CD4-positive, CD25-positive, alpha-beta regulatory T cell (primary cell): Measurements from ENCODE around the gene OMP. TPM values are rescaled to one million over a fixed set of nuclear protein-coding genes. Genes with fewer than 3 reads are reported as not detected.

Experiments used
- ATAC-seq, 2 donors: fragments of 150-1000 bp; cut with Tn5 transposase; one replicate each; pipeline ENCODE4 v1.10.0; 2021; ENCODE audit warnings: low read depth in 2 of 2, moderate number of reproducible peaks in 2 of 2, moderate library complexity in 1 of 2
- DNase-seq, 3 donors: peaks; one replicate each; pipeline versions ENCODE4 v3.0.0 to v3.0.0-alpha.2; 2012 to 2022; ENCODE audit warnings: mixed read lengths in 1 of 3
- H3K27ac ChIP-seq: one replicate; pipeline ENCODE4 v1.7.0; 2013; ENCODE audit warnings: mild to moderate bottlenecking, low read length; ENCODE audit not compliant: insufficient read depth, poor library complexity, severe bottlenecking
- H3K27me3 ChIP-seq: one replicate; pipeline ENCODE4 v1.7.0; 2013; ENCODE audit warnings: low read length; ENCODE audit not compliant: control insufficient read depth, insufficient read depth
- H3K36me3 ChIP-seq: one replicate; pipeline ENCODE4 v1.7.0; 2013; ENCODE audit warnings: mild to moderate bottlenecking, low read length, moderate library complexity; ENCODE audit not compliant: control insufficient read depth, insufficient read depth
- H3K4me1 ChIP-seq: 2 replicates; pipeline ENCODE4 v1.7.0; 2013; ENCODE audit warnings: mild to moderate bottlenecking, low read length; ENCODE audit not compliant: insufficient read depth, control insufficient read depth, poor library complexity, severe bottlenecking
- H3K4me3 ChIP-seq: one replicate; pipeline ENCODE4 v1.7.0; 2013; ENCODE audit warnings: low read depth, mild to moderate bottlenecking, low read length, moderate library complexity
- H3K9me3 ChIP-seq, 2 experiments: 1 replicate in 1 of 2; 2 replicates in 1 of 2; pipeline ENCODE4 v1.7.0; 2013; ENCODE audit warnings: low read length in 2 of 2, mild to moderate bottlenecking in 1 of 2, moderate library complexity in 1 of 2; ENCODE audit not compliant: control insufficient read depth in 2 of 2
- H3K27ac Mint-ChIP-seq, 3 donors: one replicate each; pipeline ENCODE4 v1.8.0; 2020 to 2022; ENCODE audit warnings: mild to moderate bottlenecking in 3 of 3, mixed read lengths in 3 of 3, moderate library complexity in 2 of 3
- H3K27me3 Mint-ChIP-seq: one replicate; pipeline ENCODE4 v1.8.0; 2022; ENCODE audit warnings: mild to moderate bottlenecking, mixed read lengths
- H3K36me3 Mint-ChIP-seq: one replicate; pipeline ENCODE4 v1.8.0; 2020; ENCODE audit warnings: mixed read lengths
- H3K4me1 Mint-ChIP-seq, 4 donors: one replicate each; pipeline ENCODE4 v1.8.0; 2020 to 2022; ENCODE audit warnings: mixed read lengths in 4 of 4, mild to moderate bottlenecking in 1 of 4
- H3K4me3 Mint-ChIP-seq, 4 donors: one replicate each; pipeline ENCODE4 v1.8.0; 2020 to 2022; ENCODE audit warnings: mild to moderate bottlenecking in 4 of 4, mixed read lengths in 4 of 4, moderate library complexity in 3 of 4
- H3K9me3 Mint-ChIP-seq, 7 donors: one replicate each; pipeline ENCODE4 v1.8.0; 2020 to 2022; ENCODE audit warnings: mixed read lengths in 7 of 7, mild to moderate bottlenecking in 3 of 7, moderate library complexity in 2 of 7
- polyA plus RNA-seq, 4 donors: library from polyadenylated mRNA; unstranded; fragments of 300-500 nt; fragmentation: Illumina TruSeq; gene quantifications; one replicate each; pipeline ENCODE4 v1.2.3, GENCODE V29; 2021
- total RNA-seq: library from RNA; stranded (reverse); gene quantifications from one replicate; pipeline ENCODE4 v1.2.3, GENCODE V29; 2022

OMP gene
- total and polyA plus RNA-seq, 5 donors from 2014 or later = not detected

DNA sequence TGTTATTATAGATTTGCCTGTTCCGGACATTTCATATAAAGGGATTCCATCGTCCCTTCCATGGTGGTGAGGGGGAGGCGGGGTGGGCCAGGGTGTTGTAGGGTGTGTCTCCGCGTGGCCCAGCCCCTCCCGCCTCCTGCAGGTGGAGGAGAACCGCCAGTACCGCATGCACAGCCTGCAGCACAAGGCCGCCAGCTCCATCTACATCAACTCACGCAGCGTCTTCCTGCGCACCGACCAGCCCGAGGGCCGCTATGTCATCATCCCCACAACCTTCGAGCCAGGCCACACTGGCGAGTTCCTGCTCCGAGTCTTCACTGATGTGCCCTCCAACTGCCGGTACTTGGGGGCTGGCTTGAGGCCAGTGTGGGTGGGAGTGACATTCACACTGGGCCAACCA, 17.9 kb downstream of the OMP start:
- no peaks in the 10 kb centered on the region for H3K4me1 Mint-ChIP-seq
- Histone ChIP-seq H3K27me3 (no peaks in the 10 kb centered on the region), H3K4me1 (no peaks in the 10 kb centered on the region), H3K27ac (no peak overlapping the region), H3K4me3 (no peak overlapping the region), H3K9me3 (no peaks in the 10 kb centered on the region), H3K36me3 (no peaks in the 10 kb centered on the region)
- H3K27ac Mint-ChIP-seq = peak overlapping the region in 1 of 3 donors; percentile 10
- ATAC-seq = no peak
- H3K4me3 Mint-ChIP-seq = no peak overlapping the region
- H3K36me3 Mint-ChIP-seq = peaks cover 5% of the 10 kb centered on the region
- DNase-seq = no peak
- peaks cover 0 to 1% (median 0%) of the 10 kb centered on the region in 7 donors for H3K9me3 Mint-ChIP-seq
- H3K27me3 Mint-ChIP-seq = peaks cover 7% of the 10 kb centered on the region

DNA sequence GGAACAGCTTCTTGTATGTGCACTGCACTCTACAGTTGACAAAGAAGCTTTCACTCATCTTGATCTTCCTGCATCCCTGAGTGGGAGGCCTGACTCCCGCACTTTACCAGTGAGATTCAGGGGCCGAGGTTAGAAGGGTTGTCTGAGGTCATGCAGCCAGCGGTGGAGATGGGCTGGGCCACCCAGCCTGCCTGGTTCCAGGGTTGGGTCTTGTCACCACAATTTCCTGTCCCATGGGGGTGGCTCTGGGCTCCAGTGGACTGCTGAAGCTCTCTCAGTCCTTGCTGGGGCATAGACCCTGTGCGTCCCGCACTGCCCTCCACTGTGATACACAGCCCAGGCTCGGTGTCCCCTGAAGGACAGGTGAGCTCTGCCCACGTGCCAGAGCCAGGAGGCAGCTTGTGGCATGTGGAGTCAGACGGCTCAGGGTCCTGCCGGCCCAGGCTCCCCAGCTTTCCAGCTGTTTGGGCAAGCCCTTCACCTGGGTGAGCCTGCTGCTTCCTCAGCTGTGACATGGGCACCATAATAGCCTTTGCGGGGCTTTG, 18.5 kb downstream of the OMP start:
- H3K27ac ChIP-seq = no peak overlapping the region
- no peaks in the 10 kb centered on the region for H3K4me1 ChIP-seq
- H3K4me1 Mint-ChIP-seq = no peaks in the 10 kb centered on the region
- H3K36me3 ChIP-seq = no peaks in the 10 kb centered on the region
- DNase-seq (no peak), ATAC-seq (no peak)
- H3K9me3 ChIP-seq = no peaks in the 10 kb centered on the region
- H3K4me3 ChIP-seq = no peak overlapping the region
- no peak overlapping the region for H3K4me3 Mint-ChIP-seq
- peaks cover 5% of the 10 kb centered on the region for H3K36me3 Mint-ChIP-seq
- peak overlapping the region in 1 of 3 donors; percentile 10 for H3K27ac Mint-ChIP-seq
- peaks cover 7% of the 10 kb centered on the region for H3K27me3 Mint-ChIP-seq
- H3K27me3 ChIP-seq = no peaks in the 10 kb centered on the region
- peaks cover 0 to 1% (median 0%) of the 10 kb centered on the region in 7 donors for H3K9me3 Mint-ChIP-seq

DNA sequence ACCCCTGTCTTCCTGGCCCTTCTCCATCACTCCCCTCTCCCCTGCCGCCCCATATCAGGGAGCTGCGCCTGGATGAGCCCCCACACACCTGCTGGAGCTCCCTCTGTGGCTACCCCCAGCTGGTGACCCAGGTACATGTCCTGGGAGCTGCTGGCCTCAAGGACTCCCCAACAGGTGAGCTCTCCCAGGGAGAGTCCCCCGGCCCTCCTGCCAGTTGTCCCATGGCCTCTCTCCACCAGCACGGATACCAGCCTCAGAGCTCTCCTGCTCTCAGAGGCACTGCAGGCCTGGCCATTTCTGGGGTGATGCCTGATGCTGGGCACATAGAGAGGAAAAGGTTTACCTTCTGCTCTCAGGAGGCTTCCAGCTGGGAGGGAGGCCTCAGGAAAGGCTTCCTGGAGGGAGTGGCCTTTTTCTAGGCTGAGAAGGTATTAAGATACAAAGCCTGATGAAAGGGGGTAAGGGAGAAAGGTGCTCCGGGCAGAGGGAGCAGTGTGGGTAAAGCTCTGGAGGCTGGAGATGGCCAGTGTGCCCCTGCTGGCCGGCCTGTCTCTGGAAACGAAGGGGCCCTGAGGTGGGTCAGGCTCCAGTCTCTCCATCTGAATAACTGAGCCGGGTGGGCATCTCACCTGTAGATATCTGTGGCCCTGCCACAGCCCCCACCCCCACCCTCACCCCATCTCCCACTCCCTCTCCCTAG, 19.4 kb downstream of the OMP start:
- DNase-seq (no peak), ATAC-seq (no peak)
- H3K27me3 Mint-ChIP-seq = peaks cover 7% of the 10 kb centered on the region
- H3K4me1 ChIP-seq = peaks cover 2% of the 10 kb centered on the region
- H3K27me3 ChIP-seq = no peaks in the 10 kb centered on the region
- no peak overlapping the region for H3K27ac ChIP-seq
- peaks cover 0 to 3% (median 0%) of the 10 kb centered on the region in 4 donors for H3K4me1 Mint-ChIP-seq
- H3K9me3 Mint-ChIP-seq = peaks cover 0 to 1% (median 0%) of the 10 kb centered on the region in 7 donors
- no peak overlapping the region for H3K27ac Mint-ChIP-seq
- H3K36me3 Mint-ChIP-seq = peaks cover 5% of the 10 kb centered on the region
- H3K4me3 Mint-ChIP-seq = no peak overlapping the region
- no peaks in the 10 kb centered on the region for H3K9me3 ChIP-seq
- no peak overlapping the region for H3K4me3 ChIP-seq
- H3K36me3 ChIP-seq = no peaks in the 10 kb centered on the region

DNA sequence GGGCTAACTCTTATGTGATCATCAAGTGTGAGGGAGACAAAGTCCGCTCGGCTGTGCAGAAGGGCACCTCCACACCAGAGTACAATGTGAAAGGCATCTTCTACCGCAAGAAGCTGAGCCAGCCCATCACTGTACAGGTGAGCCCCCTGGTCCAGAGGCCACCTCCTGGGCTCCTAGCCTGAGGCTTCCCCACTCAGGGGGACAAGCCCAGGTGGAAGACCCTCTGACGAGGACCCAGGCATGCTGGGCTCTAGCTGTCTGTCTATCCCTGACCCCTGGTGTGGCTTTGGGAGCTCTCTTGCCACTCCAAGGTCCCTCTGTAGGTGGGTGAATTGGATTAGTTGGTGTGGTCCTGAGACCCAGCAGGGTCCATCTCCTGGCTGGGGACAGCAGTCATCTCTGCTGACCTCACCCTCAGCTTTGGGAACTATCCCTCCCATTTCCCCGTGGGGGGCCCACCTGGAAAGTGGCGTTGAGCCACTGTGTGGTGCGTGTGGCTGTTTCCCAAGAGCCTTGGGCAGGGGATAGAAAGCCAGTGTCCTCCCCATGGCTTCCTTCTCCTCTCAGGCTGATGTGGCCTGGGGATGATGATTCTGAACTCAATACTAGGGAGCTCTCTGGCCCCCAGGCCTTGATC, 20.1 kb downstream of the OMP start:
- Mint-ChIP-seq H3K36me3 (peaks cover 5% of the 10 kb centered on the region), H3K27me3 (peaks cover 7% of the 10 kb centered on the region), H3K4me1 (peaks cover 0 to 8% (median 0%) of the 10 kb centered on the region in 4 donors), H3K4me3 (no peak overlapping the region), H3K27ac (no peak overlapping the region), H3K9me3 (peaks cover 0 to 1% (median 0%) of the 10 kb centered on the region in 7 donors)
- Histone ChIP-seq H3K4me1 (peaks cover 9% of the 10 kb centered on the region), H3K4me3 (no peak overlapping the region), H3K9me3 (no peaks in the 10 kb centered on the region), H3K36me3 (no peaks in the 10 kb centered on the region), H3K27ac (no peak overlapping the region), H3K27me3 (no peaks in the 10 kb centered on the region)
- DNase-seq (no peak), ATAC-seq (no peak)

DNA sequence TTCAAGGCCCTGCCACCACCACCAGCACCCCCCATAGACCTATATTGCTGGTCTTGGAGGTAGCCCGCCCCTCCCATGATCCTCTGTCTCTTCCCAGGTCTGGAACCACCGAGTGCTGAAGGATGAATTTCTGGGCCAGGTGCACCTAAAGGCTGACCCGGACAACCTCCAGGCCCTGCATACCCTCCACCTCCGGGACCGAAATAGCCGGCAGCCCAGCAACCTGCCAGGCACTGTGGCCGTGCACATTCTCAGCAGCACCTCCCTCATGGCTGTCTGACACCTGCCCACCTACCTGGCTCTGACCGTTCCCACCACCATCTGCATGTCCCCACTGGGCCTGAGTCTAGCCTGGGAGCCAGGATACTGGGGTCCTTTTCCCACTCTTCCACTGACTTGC, 21.0 kb downstream of the OMP start:
- H3K4me1 Mint-ChIP-seq = peaks cover 0 to 12% (median 0%) of the 10 kb centered on the region in 4 donors
- peaks cover 7% of the 10 kb centered on the region for H3K27me3 Mint-ChIP-seq
- ATAC-seq = no peak

DNA sequence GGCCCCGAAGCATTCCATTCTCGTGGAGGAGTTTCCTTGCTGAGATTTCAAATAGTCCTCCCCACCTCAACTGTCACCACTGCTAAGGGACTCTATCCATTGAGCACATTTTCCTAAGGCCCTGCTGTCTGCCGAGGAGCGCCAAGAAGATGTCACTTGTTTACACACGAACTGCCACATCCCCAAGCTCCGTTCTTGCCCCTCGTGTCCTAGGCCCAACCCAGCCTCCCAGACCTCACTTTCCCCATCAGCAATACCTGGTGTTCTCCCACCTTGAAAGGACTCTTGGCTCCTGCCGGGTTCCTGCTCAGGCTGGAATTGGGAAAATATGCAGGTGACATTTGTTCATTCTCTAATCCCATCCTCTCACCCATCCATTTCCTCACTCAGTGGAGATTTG, 21.4 kb downstream of the OMP start:
- H3K9me3 Mint-ChIP-seq = peaks cover 0 to 1% (median 0%) of the 10 kb centered on the region in 7 donors
- H3K4me3 ChIP-seq = no peak overlapping the region

More for the DNA sequence above, 21.0 kb downstream of the OMP start:
- Mint-ChIP-seq H3K27ac (no peak overlapping the region), H3K9me3 (peaks cover 0 to 1% (median 0%) of the 10 kb centered on the region in 7 donors), H3K36me3 (peaks cover 5% of the 10 kb centered on the region), H3K4me3 (no peak overlapping the region)
- no peak overlapping the region for H3K4me3 ChIP-seq
- no peak for DNase-seq
- H3K27ac ChIP-seq = no peak overlapping the region
- no peaks in the 10 kb centered on the region for H3K27me3 ChIP-seq
- H3K9me3 ChIP-seq = no peaks in the 10 kb centered on the region
- no peaks in the 10 kb centered on the region for H3K36me3 ChIP-seq
- peaks cover 11% of the 10 kb centered on the region for H3K4me1 ChIP-seq

DNA sequence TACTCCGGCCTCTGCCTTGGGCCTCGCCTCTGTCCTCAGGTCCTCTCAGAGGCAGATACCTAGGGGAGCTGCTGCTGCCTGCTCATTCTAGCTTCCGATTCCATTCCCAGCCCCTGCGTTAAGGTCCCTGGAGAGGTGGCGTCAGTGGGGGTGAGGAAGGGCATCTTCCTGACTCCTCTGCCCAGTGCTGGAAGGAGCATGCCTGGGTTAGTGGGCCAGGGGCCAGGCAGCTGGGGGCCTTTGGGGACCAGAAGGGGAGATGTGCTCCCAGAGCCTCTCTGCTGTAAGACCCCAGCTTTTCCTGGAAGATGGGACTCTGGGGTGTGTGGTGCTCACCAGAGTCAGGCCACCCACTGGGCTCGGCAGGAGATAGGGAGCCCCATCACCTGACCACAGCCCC, 21.8 kb downstream of the OMP start:
- ATAC-seq = no peak
- no peak overlapping the region for H3K4me3 Mint-ChIP-seq
- H3K4me3 ChIP-seq = no peak overlapping the region

More for the DNA sequence above, 21.4 kb downstream of the OMP start:
- H3K4me1 ChIP-seq = peaks cover 11% of the 10 kb centered on the region
- H3K9me3 ChIP-seq = no peaks in the 10 kb centered on the region
- H3K27ac ChIP-seq = no peak overlapping the region
- no peak for ATAC-seq
- Mint-ChIP-seq H3K36me3 (peaks cover 5% of the 10 kb centered on the region), H3K27me3 (peaks cover 7% of the 10 kb centered on the region), H3K4me1 (peaks cover 0 to 12% (median 0%) of the 10 kb centered on the region in 4 donors), H3K4me3 (no peak overlapping the region), H3K27ac (no peak overlapping the region)
- no peaks in the 10 kb centered on the region for H3K36me3 ChIP-seq
- DNase-seq = no peak
- H3K27me3 ChIP-seq = no peaks in the 10 kb centered on the region

More for the DNA sequence above, 21.8 kb downstream of the OMP start:
- Mint-ChIP-seq H3K4me1 (peaks cover 0 to 12% (median 0%) of the 10 kb centered on the region in 4 donors), H3K27me3 (peaks cover 9% of the 10 kb centered on the region), H3K9me3 (peaks cover 0 to 1% (median 0%) of the 10 kb centered on the region in 7 donors), H3K27ac (no peak overlapping the region), H3K36me3 (peaks cover 5% of the 10 kb centered on the region)
- Histone ChIP-seq H3K36me3 (no peaks in the 10 kb centered on the region), H3K27ac (no peak overlapping the region), H3K9me3 (no peaks in the 10 kb centered on the region), H3K4me1 (peaks cover 11% of the 10 kb centered on the region), H3K27me3 (no peaks in the 10 kb centered on the region)
- no peak for DNase-seq
